Measurements from ENCODE around the gene HOXD9.

DNA sequence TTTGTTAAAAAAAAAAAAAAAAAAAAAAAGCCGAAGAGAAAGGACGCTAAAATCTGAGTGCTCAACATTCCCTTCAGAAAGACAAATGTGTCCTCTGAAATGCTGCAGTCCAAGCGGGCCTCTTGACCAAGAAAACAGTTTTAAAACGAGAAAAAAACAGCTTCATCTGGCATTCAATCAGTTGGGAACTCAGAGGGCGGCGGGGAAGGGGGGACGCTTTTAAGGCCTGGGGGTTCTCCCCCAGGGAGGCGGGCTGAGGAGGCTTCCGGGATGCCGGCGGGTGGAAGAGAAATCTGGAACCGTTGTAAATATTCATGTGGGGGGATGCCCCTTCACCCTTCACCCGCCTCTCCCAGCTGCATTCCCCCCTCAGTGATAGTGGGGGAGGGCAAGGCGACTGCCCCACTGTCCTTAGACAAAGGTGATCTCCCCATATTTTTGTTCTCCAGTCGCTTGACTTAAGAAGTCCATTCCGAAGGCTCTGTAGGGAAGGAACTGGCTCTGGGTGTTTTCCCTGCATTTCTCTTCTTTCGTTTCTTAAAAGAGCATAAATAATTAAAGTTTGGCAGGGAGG is 18.7 kb upstream of the HOXD9 start:
- TF ChIP-seq, protein P1, sequence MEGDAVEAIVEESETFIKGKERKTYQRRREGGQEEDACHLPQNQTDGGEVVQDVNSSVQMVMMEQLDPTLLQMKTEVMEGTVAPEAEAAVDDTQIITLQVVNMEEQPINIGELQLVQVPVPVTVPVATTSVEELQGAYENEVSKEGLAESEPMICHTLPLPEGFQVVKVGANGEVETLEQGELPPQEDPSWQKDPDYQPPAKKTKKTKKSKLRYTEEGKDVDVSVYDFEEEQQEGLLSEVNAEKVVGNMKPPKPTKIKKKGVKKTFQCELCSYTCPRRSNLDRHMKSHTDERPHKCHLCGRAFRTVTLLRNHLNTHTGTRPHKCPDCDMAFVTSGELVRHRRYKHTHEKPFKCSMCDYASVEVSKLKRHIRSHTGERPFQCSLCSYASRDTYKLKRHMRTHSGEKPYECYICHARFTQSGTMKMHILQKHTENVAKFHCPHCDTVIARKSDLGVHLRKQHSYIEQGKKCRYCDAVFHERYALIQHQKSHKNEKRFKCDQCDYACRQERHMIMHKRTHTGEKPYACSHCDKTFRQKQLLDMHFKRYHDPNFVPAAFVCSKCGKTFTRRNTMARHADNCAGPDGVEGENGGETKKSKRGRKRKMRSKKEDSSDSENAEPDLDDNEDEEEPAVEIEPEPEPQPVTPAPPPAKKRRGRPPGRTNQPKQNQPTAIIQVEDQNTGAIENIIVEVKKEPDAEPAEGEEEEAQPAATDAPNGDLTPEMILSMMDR (conservative IDR thresholded peaks at IDR 0.05; ENCODE audit: low read length), result no peak
- TF ChIP-seq EZH2phosphoT487 (IDR thresholded peaks at IDR 0.05; ENCODE audit: borderline replicate concordance, low read depth, low read length), result no peak
